Measurements from ENCODE around the gene HSPA8. TPM values are rescaled to one million over a fixed set of nuclear protein-coding genes. Genes with fewer than 3 reads are reported as not detected.
"Not testable (repeated sequence)": the region's sequence is repeated elsewhere in the genome, so short reads cannot be mapped to it uniquely, and the experiment has no call there.

The HSPA8 gene
- total RNA-seq, 1 donor from 2014 or later = 2,453 TPM

DNA sequence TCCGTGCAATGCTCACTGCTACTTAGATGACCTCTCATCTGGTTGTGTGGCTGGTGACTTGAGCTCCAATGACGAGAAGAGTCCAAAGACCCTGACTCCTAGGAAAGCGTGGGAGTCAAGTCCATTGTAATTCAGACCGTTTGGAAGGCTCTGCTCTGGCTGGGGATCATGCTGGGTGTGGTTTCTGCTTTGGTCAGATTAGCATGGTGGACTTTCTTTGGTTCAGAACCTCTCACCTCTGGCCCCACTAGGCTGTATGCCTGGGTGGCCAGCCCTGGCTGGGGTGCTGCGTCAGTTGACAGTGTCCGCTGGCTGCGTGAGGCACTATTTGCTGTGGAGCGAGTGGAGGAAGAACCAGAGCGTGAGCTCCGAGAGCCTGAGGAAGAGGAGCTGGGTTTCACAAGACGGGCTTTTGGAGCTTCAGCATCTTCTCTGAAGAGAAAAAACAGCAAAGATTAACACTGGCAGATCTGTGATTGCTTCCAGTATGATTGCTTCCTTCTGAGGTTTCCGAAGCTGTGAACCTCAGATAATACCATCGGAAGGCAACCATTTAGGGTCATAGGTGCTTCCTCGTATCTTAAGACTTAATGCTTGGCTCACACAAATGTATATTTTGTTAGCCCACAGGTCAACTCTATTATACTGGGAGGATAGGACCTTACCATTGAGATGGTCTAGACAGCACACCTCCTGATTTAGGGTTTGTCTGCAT, 11.6 kb upstream of the HSPA8 start:
- intact Hi-C loops (cut with micrococcal nuclease) = no loop called here

DNA sequence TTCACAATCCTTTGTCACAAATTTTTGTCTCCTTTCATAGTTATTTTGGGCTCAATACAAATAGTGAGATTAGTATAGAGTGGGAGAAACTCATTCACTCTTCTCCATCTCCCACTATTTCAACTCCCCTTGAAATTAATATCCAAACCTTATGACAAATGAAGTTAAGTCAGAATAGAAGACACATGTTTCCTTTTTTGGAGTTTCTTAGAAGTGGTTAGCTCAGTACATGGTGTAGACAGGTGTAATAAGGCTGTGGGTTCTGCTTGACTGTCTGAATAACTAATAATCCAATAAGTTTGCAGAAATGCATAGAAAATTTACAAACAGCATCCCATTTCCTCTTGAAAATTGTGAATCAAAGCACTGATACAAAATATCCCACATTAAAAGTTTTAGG, 10.8 kb upstream of the HSPA8 start:
- intact Hi-C loops (cut with micrococcal nuclease) = no loop called here

DNA sequence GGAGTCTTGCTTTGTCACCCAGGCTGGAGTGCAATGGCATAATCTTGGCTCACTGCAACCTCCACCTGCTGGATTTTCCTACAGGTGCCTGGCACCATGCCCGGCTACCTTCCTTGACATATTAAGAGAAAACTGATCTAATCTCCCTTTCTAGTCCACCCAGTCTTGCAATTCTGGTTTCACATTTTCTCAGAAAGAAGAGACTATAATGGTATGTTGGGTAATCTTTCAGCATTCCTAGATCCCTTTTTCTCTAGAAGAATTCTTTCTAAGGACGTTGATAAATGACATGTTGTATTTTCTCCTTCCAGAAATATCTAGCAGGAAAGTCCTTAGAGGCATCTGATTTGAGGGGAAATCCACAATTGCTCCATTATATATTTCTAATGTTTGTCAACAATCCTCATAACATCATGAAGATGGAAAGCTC, 10.4 kb upstream of the HSPA8 start:
- intact Hi-C loops (cut with micrococcal nuclease) = no loop called here

DNA sequence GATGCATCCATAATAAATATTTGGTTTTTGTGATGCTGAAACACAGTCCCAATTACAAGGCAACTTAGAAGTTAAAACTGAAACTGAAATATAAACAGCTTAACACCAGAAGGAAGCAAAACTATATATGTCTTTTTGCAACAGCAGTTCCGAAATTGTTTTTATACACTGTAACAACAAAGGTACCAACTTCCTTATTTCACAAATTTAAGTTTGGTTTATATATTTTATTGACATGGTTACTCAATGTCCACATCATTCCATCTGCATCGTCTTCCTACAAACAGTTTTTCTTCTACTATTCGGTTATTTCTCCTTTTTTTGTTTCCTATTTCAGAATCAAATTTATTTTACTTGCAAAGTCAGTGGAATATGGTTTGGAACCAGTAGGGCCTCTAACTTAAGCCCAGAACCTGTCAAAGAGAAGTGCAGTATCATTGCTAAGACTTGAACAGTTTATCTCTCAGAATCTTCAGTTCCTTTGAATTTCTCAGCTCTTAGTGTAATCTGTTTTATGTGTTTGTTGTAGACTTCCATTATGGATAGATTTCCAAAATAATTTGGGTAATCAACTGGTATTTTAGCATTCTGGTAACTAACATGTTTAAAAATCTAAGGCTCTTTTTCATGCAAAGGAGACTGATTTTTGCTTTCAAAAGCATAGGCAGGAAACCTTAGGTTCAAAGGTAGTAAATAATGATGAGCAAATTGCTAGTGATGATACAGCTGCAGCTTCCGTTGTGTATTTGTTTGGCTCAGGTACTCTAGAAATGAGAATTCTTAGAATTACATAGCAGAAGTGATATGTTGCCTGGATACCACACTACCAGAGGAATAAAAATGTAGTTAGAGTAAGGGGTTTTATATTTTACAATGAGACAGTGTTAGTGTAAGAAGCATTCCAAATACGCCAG, 8.2 kb upstream of the HSPA8 start:
- intact Hi-C loops (cut with micrococcal nuclease) = loop anchor here (1.0 to 10.0 kb wide), 9 partner anchors 8 to 1775 kb away; partner anchors contain the start of genes HSPA8, SC5D and UBASH3B

- intact Hi-C loops (cut with micrococcal nuclease) = loop anchor here (10.0 kb wide), 3 partner anchors 411 to 1771 kb away; partner anchors contain the start of genes SC5D and UBASH3B
Measured at GRCh38 chr11:123065621-123066020, 3.7 kb upstream of the HSPA8 start.

- intact Hi-C loops (cut with micrococcal nuclease) = loop anchor here (2.0 to 10.0 kb wide), 10 partner anchors 19 to 1769 kb away; partner anchors contain the start of genes GRAMD1B, SC5D, UBASH3B and VWA5A
Measured at GRCh38 chr11:123063826-123064657, 2.1 kb upstream of the HSPA8 start.

DNA sequence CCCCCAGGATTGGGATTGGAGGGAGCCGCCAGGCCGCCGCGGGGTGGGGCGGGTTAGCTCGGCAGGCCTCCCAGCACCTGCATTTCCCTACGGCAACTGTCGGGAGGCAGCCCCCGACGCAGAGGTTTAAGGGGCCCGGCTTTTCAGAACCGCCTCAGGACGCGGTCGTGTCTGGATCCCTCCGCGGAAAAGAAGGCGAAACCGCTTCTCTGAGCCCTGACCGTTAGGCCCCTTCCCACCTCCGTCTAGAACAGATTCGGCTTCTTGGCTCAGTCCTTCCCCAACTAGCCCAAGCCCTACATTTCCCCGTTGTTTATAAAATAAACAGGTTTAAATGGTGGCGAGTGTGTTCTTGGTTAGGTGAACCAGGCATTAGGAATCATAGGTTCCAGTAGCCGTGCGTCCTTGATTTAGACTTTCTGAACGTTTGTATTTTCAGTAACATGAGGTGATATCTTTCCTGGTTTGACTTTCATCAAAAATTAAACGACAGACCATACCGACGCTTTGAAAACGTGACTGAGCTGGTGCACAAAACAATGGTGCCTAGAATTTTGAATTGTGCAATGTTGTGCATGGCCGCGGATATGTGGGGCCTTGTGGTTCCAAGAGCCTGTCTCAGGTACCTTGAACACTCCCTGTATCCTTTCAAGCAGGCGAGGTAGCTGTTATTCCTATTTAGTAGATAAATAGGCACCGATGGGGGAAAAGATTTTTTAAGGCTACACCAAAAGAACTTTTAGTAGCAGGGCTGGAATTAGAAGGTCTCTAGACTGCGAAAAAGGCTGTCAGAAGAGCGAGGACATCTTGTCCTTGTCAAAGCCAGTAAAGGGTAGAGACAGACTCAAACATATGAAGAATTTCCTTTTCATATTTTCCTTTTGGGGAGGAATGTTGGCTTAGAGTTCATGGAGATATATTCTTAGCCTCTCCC, 1.2 kb upstream of the HSPA8 start:
- intact Hi-C loops (cut with micrococcal nuclease) = loop anchor here (1.0 to 10.0 kb wide), 14 partner anchors 7 to 1768 kb away; partner anchors contain the start of genes GRAMD1B, SC5D, UBASH3B and VWA5A

DNA sequence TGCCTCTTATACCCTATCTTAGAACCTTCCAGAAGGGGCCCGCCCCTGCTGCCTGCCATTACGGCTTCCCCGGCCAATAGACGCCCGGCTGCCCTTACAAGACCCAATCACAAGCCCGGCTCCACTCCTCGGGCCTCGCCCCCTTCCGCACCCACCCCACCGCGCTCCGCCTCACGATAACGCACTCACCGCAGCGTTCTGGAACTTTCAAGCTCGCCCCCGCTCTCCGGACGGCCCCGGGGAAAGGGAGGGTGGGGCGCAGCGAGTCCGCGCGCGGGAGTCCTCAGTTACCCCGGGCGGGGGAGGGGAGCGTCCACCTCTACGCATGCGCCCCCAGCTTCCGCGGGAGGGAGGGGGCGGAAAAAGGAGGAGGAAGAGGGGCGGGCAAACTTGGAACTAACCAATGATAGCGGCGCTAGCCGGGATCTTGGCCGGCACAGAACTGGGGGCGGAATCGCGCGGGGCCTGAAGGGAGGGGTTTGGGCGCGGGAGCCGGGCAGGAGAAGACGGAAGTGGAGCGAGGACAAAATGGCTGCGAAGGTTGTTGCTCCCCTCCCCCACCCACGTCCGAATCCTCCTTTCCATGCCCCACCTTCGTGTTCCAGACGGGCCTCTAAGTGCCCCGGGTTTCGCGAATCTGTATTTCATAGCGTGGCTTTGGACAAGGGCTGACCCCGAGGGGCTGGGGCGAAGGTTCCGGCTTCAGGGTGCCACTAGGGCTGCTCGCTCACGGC, 389 bp upstream of the HSPA8 start:
- intact Hi-C loops (cut with micrococcal nuclease) = loop anchor here (1.0 to 10.0 kb wide), 14 partner anchors 8 to 1768 kb away; partner anchors contain the start of genes GRAMD1B, SC5D, UBASH3B and VWA5A

GRCh38 chr11:123060277-123061000, 1.5 kb downstream of the HSPA8 start:
- intact Hi-C loops (cut with micrococcal nuclease) = loop anchor here (5.0 to 10.0 kb wide), 6 partner anchors 313 to 1766 kb away; partner anchors contain the start of genes SC5D, UBASH3B and VWA5A

- intact Hi-C loops (cut with micrococcal nuclease) = not testable (repeated sequence)
Measured at GRCh38 chr11:123059041-123059920, 2.7 kb downstream of the HSPA8 start.

DNA sequence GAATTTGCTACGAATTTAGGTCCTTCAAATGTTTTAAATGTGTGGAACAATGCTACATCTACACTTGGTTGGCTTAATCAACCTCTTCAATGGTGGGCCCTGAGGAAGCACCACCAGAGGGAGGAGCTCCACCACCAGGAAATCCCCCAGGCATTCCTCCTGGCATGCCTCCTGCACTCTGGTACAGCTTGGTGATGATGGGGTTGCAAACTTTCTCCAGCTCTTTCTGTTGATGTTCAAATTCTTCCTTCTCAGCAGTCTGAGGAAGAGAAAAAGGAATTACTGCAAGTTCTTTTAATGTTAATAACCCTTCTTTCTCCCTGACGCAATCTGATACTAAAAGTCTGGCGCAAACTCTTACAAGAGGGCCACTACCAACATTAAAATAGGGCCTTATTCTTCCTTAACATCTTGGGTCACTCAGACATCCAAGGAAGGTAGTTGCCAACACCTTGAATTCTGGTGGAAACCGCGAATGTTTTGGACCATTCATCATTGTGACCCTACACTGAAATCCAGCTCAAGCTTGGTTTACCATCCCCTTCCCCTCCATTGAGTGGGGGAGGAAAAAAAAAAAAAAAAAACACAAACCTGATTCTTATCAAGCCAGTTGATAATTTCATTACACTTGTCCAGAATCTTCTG, 4.2 kb downstream of the HSPA8 start:
- intact Hi-C loops (cut with micrococcal nuclease) = no loop called here

DNA sequence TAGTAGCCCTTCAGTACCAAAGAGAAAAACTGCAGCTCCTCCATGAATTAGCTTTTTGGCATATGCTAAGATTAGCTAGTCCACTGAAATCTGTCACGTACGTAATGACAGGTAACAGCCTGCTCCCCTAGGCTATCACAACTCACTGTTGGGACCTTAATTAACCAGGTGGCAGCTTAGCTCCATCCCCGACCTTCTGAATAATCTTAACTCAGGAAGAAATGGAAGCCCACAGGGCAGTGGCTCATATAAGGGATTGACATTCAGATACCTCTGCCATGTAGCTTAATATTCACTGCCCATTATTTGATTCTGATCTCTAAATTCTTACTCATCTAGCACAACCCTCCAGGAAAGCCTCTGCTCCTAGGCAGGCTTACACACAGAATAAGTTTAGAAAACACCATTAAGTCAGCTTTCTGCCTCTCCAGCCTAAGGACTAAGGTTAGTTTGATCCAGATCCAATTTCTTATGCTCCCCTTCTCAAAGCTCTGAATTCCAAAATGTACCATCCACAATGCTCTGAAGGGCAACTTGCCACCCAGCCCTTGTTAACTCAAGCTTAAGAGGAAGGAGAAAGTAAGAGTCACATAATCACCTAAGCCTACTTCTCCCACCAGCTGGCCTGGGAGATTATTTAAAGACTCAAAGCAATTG, 5.0 kb downstream of the HSPA8 start:
- intact Hi-C loops (cut with micrococcal nuclease) = no loop called here

DNA sequence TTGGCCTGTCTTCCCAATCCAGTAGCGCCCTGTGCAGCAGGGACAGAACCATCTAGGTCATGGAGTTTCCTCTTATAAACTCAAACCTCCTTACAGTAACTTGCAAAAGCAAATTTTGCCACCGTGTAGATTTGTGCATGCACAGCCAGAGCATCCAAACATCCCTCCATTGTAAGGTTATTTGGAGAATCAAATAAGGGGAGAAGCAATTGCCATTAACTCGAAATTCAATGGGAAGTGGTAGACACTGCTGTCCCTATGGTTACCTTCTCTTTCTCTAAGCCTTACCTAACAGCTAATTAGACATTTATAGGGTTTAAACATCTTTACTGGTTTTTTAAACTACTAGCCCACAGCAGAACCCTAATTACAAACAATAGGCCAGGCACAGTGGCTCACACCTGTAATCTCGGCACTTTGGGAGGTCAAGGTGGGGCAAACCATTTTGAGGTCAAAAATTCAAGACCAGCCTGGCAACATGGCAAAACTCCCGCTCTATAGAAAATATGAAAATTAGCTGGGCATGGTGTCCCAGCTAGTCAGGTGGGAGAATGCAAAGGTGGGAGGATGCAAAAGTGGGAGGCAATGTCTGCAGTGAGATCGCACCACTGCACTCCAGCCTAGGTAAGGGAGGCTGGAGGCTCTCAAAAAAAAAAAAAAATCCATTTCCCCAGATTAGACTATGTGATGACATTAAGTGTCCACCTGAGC, 6.6 kb downstream of the HSPA8 start:
- intact Hi-C loops (cut with micrococcal nuclease) = loop anchor here (2.0 kb wide), 1 partner anchor 55 kb away; no protein-coding TSS in a partner anchor

GRCh38 chr11:123054301-123055065, 7.5 kb downstream of the HSPA8 start:
- intact Hi-C loops (cut with micrococcal nuclease) = loop anchor here (1.0 to 5.0 kb wide), 7 partner anchors 31 to 425 kb away; no protein-coding TSS in a partner anchor

All from T-helper 1 cell treated with Interleukin-12 subunit alpha and Interleukin-12 subunit beta and Interleukin-4 antibody, amounts not matched to agents 30 ng/mL and 1 ng/mL, for 36 hours (primary cell).